Measurements from ENCODE around the gene SCN4B. TPM values are rescaled to one million over a fixed set of nuclear protein-coding genes. Genes with fewer than 3 reads are reported as not detected.

Gene SCN4B
- total and polyA plus RNA-seq, 2 of the 8 experiments (the other 6 are each of a cell fraction or from before 2014, with no cell fraction given): 2.8 to 4.9 TPM

DNA sequence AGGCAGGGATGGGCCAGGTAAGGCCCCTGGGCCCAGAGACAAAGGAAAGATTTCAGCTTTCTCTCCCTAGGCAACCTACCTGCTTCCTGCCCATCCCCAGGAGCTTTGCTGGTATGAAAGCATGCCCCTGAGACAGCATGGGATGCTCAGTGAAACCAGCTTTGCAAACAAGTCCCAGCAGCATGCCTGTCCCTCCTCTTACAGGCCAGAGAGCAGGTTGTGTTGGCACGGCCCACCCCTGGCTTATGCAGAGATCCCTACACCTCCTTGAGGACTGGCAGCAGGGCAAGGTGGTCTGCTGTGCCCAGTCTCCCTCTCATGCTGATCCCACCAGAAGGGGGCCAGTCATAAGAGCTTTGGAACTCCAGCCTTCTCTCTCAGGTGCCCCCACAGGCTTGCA lies 3.1 kb downstream of the SCN4B start:
- Histone ChIP-seq H2BK12ac (ENCODE audit: low read depth, low read length) (no peak overlapping the region), H3K4me3 (ENCODE audit: extremely low read depth in 1 of 4, insufficient read depth in 2 of 4, low read depth in 3 of 4, low read length in 4 of 4) (no peak overlapping the region), H3K36me3 (ENCODE audit: control insufficient read depth in 2 of 4, insufficient read depth in 4 of 4, low read length in 3 of 4) (no peaks in the 10 kb centered on the region), H3K27ac (ENCODE audit: low read depth, low read length) (no peak overlapping the region), H3K9ac (replicated peaks in 1 of 4; ENCODE audit: extremely low read depth in 1 of 4, low read depth in 3 of 4, low read length in 3 of 4) (no peak overlapping the region), H3K4me2 (ENCODE audit: insufficient read depth in 1 of 2, low read depth in 2 of 2, low read length in 2 of 2) (peak overlapping the region in 1 of 2 experiments; percentile 22; a peak in 1 of 4 replicates), H3K4me1 (replicated peaks in 1 of 4; ENCODE audit: control insufficient read depth in 3 of 4, insufficient read depth in 4 of 4, low read length in 3 of 4) (peaks cover 4 to 42% (median 24%) of the 10 kb centered on the region in 4 experiments), H3K4ac (replicated peaks; ENCODE audit: insufficient read length, low read depth, low read length) (no peak overlapping the region), H2BK15ac (ENCODE audit: low read length) (0 out of 2 replicates have a peak overlapping the region, but pooled peaks have one; percentile 81), H2BK20ac (ENCODE audit: low read length) (no peak overlapping the region), H3K79me1 (ENCODE audit: low read depth, low read length) (no peaks in the 10 kb centered on the region), H2BK5ac (ENCODE audit: low read depth, low read length) (no peak overlapping the region; the same call in 1 of the 2 replicates), H3K27me3 (replicated peaks in 1 of 4; ENCODE audit: control insufficient read depth in 3 of 4, extremely low read depth in 1 of 4, insufficient read depth in 3 of 4, low read length in 3 of 4) (peaks cover 20 to 59% (median 50%) of the 10 kb centered on the region in 4 experiments), H4K8ac (ENCODE audit: extremely low read depth, insufficient read depth, low read length) (no peak overlapping the region; the same call in none of the 2 replicates), H3K23me2 (ENCODE audit: low read depth, low read length) (peaks cover 18% of the 10 kb centered on the region), H4K91ac (replicated peaks; ENCODE audit: insufficient read length, low read length) (no peak overlapping the region), H3K18ac (ENCODE audit: extremely low read depth, low read length) (no peak overlapping the region), H3K79me2 (ENCODE audit: control insufficient read depth in 1 of 2, insufficient read depth in 2 of 2, low read length in 2 of 2) (no peaks in the 10 kb centered on the region), H3K9me3 (ENCODE audit: insufficient read depth in 2 of 2, low read depth in 1 of 2, low read length in 1 of 2) (no peaks in the 10 kb centered on the region), H3K23ac (ENCODE audit: insufficient read length) (no peak overlapping the region), H2AK5ac (ENCODE audit: low read depth, low read length) (peak overlapping the region; percentile 28; the same call in 1 of the 2 replicates), H3K56ac (replicated peaks; ENCODE audit: insufficient read length, low read depth, low read length) (no peak overlapping the region), H4K20me1 (replicated peaks in 1 of 2; ENCODE audit: control insufficient read depth in 1 of 2, insufficient read depth in 2 of 2, low read length in 2 of 2) (peaks cover 0 to 3% of the 10 kb centered on the region in 2 experiments), H2AFZ (ENCODE audit: low read length) (no peak overlapping the region), H2BK120ac (replicated peaks; ENCODE audit: low read depth, low read length) (no peak overlapping the region), H3K14ac (ENCODE audit: insufficient read length) (no peak overlapping the region), H4K5ac (ENCODE audit: insufficient read length, low read depth, low read length) (no peak overlapping the region)
- FAIRE-seq (no peak), DNase-seq (ENCODE audit: low read depth in 1 of 2, low spot score in 2 of 2) (no peak)
- TF ChIP-seq, protein P1, sequence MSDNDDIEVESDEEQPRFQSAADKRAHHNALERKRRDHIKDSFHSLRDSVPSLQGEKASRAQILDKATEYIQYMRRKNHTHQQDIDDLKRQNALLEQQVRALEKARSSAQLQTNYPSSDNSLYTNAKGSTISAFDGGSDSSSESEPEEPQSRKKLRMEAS (IDR thresholded peaks at IDR 0.05): peak; percentile 16; the same call in 1 of the 2 replicates
- no peak for TF ChIP-seq KDM4A (IDR thresholded peaks at IDR 0.05; ENCODE audit: low read depth, low read length, severe bottlenecking)
- CTCF ChIA-PET (ENCODE audit: partially characterized antibody): interaction anchor here (0.5 to 12.7 kb wide), 7 partner anchors 21 to 146 kb away, joined by 3 to 245 read pairs (median 4); partner anchors contain the start of gene MPZL3
- 18% methylated on average over 1 of the region's 1 CpG; no CpG with 5 or more reads in 1 of the 2 experiments for WGBS, 2 experiments (ENCODE audit: extremely low coverage in 1 of 2, insufficient coverage in 1 of 2, insufficient read length in 1 of 2, insufficient replicate concordance in 2 of 2, low coverage in 1 of 2, low lambda C conversion rate in 2 of 2, missing lambda C conversion rate in 1 of 2)
- POLR2A ChIA-PET (ENCODE audit: partially characterized antibody): interaction anchor here (0.9 to 1.2 kb wide), 3 partner anchors 21 to 27 kb away, joined by 3 to 7 read pairs (median 3); partner anchors contain the start of gene SCN2B

Data from H1 (cell line).